ENCODE measurements around the gene SLIT3. TPM values are rescaled to one million over a fixed set of nuclear protein-coding genes. Genes with fewer than 3 reads are reported as not detected.
"Not testable (repeated sequence)": the region's sequence is repeated elsewhere in the genome, so short reads cannot be mapped to it uniquely, and the experiment has no call there.

Gene SLIT3
- total RNA-seq, 1 donor from 2014 or later, result 3.5 TPM

- ATAC-seq, result no peak
Measured at GRCh38 chr5:169139480-169140050, 161.4 kb downstream of the SLIT3 start.

DNA sequence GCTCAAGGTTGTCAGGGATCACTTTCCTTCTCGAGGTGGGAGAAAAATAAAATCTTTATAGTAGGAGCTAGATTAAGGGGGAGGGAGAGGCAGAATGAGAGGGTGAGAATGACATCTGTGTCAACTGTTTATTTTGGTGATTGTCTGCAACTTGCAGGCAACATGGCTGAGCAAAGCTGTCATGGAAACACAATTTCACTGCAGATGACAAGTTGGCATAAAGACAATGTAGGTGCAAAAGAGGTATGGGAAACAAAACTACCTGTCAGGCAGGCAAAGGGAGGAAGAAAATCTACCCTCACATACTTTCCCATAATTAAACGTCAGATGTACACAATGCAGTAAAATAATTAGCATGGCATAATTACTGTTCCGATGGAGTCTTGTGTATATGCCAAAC, 167.4 kb downstream of the SLIT3 start:
- ATAC-seq, result no peak

DNA sequence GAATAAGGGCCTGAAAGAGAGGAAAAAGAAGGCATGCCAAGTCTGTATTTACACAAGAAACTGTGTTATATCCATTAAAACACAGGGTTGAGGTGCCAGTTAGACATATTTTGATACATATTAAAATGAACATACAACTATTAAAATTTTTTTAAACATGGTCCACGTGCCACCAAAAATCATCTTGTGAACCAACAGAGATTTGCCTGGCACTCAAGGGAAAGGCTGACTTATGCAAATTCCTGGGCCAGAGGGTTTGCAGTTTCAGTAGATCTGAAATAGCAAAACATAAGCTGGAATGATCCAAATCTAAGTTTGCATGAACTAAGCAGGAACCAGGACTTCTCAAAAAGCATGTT, 168.7 kb downstream of the SLIT3 start:
- no peak for ATAC-seq

DNA sequence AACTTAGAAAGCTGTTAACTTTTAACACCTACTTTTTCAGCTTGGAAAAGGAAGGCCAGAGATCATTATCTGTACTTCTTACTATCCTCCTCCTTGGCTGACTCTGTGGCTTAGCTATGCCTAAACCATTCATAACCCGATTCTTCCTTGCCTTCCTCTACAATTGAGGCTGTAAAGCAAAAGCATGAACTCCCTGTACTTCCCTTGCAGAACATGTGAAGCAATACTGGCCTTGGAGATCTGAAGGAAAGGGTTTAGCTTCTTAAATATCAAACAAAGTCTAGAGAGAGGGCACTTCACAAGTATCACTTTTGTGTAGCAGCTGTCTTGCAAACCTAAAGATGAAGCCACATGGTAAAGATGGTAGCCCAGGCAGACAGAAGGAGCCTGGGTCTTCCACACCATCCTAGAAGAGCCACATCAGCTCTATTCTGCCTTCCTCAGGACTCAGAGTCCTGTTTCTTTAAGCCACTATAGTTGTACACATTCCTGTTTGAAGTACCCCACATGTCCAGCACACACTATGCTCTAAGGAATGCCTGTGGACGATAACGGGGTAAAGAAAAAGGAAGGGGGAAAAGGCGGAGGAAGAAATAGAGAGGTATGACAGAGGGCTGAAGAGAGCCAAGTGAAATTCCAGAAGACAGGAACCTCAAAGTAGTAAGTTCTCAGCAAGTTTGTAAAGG, 169.2 kb downstream of the SLIT3 start:
- no peak for ATAC-seq

GRCh38 chr5:169128679-169129078, 172.3 kb downstream of the SLIT3 start:
- ATAC-seq, result no peak

GRCh38 chr5:169127431-169127830, 173.5 kb downstream of the SLIT3 start:
- no peak for ATAC-seq

DNA sequence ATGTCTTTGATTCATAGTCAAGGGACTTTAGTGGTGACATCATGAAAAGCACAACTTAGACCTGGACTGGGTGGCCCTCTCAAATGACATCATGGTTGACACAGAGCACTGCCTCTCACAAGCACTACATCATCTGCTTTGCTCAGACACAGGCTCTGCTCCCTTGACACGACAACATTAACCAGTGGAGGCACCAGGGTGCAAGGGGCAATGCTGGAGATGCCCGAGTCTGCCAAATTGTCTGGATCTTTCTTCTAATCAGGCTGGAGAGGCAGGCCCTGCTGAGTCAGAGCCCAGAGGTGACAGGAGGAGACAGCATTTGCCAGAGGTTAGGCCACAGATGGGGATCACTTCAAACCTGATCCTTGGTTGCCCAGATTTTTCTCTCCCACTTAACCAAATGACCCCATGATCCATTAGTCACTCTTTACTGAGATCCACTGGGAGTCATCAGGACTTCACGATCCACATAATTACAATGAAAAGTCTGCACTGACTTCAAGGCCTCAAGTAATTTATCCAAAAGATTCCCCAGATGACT, 174.4 kb downstream of the SLIT3 start:
- ATAC-seq, result no peak

DNA sequence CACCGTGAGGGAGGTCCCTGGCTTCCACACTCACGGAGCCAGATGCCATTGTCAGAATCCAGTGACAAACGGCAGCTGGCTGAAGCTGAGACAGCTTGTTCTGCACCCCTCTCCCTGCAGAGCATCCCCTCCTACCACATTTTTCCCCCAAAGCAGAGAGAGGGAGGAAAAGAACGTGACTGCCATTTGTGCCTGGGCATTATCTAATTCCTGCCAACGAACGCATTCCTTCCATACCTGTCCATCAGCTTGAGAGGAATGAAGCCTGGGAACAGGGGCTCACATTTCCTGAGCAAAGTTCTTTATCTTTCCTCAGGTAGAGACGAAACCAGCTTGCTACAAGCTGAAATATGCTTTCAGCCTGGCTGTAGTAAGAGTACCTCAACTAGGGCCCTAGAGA, 175.4 kb downstream of the SLIT3 start:
- ATAC-seq, result no peak

DNA sequence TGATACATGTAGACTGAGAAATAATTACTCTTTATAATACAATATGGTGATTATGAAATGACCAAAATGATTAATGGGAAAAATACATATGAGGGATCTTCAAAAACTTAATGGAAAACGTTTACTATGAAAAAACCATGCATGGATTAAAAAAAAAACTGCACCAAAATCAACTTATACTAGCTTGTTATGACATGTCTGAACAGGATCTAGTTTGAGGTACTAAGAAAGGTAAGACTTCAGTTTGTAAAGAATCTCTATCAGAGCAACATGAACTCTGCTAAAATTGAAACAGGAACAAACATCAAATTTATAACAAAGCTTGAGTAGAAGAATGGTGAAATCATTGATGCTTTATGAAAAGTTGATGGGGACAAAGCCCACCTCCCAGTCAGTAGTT, 178.0 kb downstream of the SLIT3 start:
- ATAC-seq, result no peak

- ATAC-seq, result no peak
Measured at GRCh38 chr5:169121630-169122420, 179.1 kb downstream of the SLIT3 start.

DNA sequence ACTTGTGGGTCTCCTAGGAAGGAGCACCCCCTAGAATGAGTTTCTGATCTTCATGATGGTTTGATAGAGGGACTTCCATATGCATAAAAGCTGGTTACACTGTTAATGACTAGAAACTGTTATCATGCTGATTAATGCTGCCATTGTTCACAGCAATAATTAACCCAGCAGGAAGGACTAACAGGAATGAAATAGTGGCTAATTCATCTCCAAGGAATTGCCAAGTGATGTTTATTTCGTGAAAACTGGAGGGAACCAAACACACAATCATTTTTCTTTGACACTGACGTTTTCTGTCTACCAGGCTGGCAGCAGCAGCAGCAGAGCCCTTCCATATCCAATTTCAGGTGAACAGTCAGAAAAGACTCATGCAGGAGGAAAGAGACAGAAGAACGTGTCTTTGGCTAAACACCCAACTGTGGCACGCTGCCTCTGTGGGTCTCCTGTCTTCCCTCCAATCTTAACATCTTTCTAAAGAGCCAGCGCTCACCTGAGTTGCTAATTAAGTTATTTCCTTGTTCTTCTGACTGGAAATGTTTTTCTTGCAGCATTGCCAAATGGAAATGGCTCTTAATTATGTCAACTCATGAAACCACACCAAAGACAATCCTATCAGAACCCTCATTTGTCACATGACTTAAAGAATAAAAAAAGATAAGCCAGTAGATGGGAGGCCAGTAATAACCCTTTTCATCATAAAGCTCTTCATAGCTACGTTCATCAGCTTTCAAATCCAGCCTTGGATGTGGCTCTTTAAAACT, 181.5 kb downstream of the SLIT3 start:
- no peak for ATAC-seq

DNA sequence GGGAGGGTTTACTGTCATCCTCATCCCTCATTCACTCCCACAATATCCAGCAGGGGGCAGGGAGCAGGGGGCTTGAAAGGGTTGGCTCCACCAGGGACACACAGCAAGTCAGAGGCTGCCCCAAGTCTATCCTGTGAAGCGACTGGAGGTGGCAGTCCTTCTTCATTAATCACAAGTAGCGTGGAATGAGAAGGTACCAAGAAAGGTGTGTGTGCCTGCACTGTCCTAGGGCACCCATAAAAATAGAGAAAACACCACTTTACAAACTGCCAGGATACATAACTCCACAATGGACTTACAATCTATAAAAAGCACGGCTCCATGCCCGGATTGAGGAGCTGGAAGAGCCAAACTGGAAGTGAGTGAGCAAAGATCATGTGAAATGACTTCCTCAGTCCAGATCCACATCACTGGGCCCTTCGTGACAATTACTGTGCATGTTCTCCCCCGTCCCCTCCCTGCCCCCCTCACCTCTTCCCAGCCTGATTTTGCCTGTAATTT, 183.9 kb downstream of the SLIT3 start:
- no peak for ATAC-seq

- ATAC-seq, result no peak
Measured at GRCh38 chr5:169115461-169116124, 185.3 kb downstream of the SLIT3 start.

DNA sequence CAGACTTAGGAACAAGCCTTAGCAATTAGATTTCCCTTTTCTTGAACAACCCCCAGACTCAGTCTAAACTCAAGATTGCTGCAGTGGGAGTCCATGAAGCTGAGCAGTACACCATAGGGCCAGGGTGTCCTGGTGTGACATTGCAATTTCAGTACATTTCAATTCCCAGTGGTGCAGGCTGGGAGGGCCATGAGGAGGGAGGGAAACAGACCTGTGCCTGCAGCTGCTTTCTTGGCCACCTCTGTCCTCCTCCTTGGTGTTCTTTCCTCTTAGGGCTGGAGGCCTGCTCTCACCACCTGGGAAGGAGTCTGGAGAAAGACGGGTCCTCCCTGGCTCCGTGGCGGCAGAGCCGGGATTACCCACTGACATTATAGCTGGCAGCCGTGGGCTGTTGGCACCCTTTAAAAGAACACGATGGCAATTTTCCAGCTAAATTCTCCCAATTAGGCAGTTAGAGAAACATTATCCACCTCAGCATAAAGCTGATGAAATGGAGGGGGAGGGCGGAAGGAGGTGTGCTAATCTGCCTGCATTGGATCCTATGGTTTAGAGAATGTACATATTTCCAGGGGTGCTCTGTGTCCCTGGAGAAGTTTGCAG, 186.4 kb downstream of the SLIT3 start:
- ATAC-seq, result peak; percentile 29

DNA sequence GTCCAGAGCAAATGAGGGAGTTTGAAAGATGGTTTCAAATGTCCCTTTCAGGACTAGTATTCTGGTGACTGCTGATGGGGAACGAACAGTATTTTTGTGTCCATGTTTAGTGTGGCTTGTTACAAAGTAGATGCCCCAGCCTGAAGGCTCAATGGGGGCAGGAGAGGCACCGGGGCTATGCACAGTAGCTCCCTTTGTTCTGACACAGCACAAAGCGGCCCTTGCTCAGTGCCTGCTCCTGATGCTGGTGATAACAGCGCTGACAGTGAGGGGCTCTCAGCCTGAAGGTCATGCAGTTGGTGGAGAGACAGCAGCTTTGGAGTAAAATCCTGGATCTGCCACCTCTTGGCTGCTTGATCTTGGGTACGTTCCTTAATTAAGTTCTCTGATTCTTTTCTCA, 188.9 kb downstream of the SLIT3 start:
- ATAC-seq, result no peak

DNA sequence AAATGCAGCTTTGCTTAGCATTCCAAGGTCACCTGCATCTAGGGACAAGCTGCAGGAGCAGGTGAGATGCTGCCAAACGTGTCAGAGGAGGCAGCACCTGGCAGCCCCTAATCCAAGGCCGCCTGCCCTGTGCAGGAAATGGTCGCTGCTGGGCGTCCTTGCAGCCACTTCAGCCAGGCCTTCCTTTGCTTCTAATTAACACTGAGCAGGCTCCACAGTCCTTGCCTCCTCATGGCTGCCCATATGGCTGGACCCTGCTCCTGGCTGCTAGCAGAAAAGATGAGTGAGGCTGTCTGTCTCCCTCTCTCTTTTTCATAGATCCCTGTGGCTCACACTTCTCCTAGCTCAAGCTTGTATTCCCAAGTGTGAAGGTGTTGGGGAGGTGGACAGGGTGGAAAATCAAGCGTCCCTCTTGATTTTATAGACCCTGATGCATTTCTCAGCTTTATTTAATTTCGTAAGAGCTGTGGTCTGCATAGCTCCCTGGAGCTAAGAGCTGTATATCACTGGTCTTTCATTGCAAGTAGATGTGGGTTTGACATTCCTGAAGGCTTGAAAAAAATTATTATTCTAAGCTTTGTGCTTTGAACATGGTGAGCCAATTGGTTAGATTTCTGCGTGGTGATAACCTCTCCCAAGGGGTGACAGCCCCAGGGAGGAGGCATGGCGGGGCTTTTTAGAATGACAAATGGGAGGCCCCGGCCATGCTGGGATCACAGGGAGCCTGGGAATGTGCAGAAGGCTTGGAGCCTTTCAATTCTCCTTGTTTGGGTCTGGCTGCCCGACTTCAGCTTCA, 193.8 kb downstream of the SLIT3 start:
- no peak for ATAC-seq

- ATAC-seq, result not testable (repeated sequence)
Measured at GRCh38 chr5:169105582-169105981, 195.4 kb downstream of the SLIT3 start.

GRCh38 chr5:169104937-169105494, 195.9 kb downstream of the SLIT3 start:
- no peak for ATAC-seq

DNA sequence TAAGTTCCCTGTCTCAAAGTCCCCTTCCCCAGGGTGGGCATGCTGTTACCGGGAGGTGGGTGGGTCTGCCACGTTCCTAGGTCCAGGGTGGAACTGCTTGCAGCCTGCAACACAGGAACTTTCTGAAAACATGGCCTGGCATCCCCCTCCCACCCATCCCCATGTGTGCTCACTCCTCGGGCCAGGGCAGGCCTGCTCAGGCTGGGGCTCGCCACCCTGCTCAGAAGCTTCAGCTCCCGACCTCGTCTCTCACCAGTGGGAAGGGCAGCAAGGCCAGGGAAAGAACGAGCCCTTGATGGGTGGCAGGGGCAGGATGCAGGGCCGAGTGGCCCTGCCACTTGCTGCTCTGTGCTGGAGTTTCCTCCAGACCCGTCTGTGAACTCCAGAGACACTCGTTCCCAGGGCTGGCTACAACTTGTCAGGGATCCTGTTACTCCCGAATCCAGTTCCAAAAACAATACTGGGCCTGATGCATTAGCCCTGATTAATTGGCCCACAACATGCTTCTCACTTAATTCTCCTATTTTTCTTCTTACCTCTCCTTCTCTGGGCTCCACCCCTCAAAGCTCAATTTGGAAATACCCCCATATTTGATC, 197.3 kb downstream of the SLIT3 start:
- peak; percentile 51 for ATAC-seq

DNA sequence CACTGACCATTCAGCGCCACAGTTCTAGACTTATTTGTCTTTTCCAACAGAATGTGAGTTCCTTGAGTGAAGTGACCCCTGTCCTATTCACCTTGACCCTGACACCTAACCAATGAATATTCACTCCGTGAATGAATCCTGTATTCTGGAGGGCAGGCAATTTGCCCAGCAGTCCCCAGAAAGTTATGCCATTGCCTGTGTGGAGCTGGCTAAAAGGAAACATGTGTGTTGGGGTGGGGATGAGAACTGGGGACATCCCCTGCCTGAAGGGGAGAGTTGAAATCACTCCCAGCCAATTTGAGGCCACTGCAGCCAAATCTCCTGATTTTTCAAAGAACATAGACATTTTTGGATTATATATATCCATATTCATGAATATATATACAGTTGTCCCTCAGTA, 199.0 kb downstream of the SLIT3 start:
- ATAC-seq, result no peak
